ENCODE data around the gene ANO7.

DNA sequence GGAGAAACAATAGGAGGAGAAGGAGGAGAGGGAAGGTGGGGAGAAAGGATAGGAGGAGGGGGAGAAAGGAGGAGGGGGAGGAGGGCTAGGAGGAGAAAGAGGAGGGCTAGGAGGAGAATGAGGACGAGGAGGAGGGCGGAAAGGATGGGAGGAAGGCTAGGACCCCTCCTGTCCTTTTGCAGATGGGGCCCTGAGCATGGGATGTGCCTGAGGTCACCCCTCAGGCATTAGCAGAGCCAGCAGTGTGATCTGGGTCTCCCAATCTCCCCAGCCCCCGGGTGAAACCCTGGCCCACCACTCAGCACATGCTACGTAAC lies 601 bp upstream of the ANO7 start:
- TF ChIP-seq PPARA (CRISPR knock-in tag; IDR thresholded peaks at IDR 0.05; ENCODE audit: borderline replicate concordance) = no peak
- no peak for TF ChIP-seq CSDC2 (CRISPR knock-in tag; IDR thresholded peaks at IDR 0.05)
- TF ChIP-seq SNAI2 (CRISPR knock-in tag; IDR thresholded peaks at IDR 0.05) = no peak
- TF ChIP-seq, protein P1, sequence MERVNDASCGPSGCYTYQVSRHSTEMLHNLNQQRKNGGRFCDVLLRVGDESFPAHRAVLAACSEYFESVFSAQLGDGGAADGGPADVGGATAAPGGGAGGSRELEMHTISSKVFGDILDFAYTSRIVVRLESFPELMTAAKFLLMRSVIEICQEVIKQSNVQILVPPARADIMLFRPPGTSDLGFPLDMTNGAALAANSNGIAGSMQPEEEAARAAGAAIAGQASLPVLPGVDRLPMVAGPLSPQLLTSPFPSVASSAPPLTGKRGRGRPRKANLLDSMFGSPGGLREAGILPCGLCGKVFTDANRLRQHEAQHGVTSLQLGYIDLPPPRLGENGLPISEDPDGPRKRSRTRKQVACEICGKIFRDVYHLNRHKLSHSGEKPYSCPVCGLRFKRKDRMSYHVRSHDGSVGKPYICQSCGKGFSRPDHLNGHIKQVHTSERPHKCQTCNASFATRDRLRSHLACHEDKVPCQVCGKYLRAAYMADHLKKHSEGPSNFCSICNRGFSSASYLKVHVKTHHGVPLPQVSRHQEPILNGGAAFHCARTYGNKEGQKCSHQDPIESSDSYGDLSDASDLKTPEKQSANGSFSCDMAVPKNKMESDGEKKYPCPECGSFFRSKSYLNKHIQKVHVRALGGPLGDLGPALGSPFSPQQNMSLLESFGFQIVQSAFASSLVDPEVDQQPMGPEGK (CRISPR knock-in tag; IDR thresholded peaks at IDR 0.05; ENCODE audit: borderline replicate concordance) = no peak
- TF ChIP-seq ARNTL (CRISPR knock-in tag; IDR thresholded peaks at IDR 0.05; ENCODE audit: borderline replicate concordance, low read depth) = no peak

Measured in SK-N-SH treated with all-trans-retinoic acid at 6 μM for 48 hours (cell line).